ENCODE results near the gene RIC1. TPM values are rescaled to one million over a fixed set of nuclear protein-coding genes. Genes with fewer than 3 reads are reported as not detected.

Gene RIC1
- total and polyA plus RNA-seq, 2 of the 8 experiments (the other 6 are each of a cell fraction or from before 2014, with no cell fraction given), result 10.7 to 24.5 TPM

DNA sequence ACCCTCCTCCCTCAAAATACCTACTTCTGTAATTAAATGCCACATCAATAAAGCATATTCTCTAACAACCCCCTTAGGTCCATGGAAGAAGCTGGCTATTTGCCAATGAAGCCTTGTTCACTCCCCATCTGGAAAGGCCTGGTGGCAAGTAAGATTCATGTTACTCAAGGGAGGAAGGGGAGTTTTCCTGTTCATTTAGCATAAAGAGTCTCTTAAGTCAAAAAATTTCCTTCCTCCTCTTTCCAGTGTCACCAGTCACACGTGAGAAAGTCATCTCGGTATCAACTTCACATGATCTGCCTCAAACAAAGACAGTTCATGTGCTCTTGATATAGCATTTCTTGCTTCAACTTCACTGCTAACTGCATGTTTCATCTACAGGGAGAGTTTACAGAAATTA is 32.7 kb upstream of the RIC1 start:
- no peaks in the 10 kb centered on the region for H3K79me2 ChIP-seq (ENCODE audit: control insufficient read depth in 1 of 2, insufficient read depth in 2 of 2, low read length in 2 of 2)
- H3K18ac ChIP-seq (ENCODE audit: extremely low read depth, low read length), result no peak overlapping the region
- WGBS, 2 experiments (ENCODE audit: extremely low coverage in 1 of 2, insufficient coverage in 1 of 2, insufficient read length in 1 of 2, insufficient replicate concordance in 2 of 2, low coverage in 1 of 2, low lambda C conversion rate in 2 of 2, missing lambda C conversion rate in 1 of 2), result 89% methylated on average over 2 of the region's 2 CpGs; no CpG with 5 or more reads in 1 of the 2 experiments
- no peak overlapping the region for H4K91ac ChIP-seq (replicated peaks; ENCODE audit: insufficient read length, low read length)
- H3K4me2 ChIP-seq (ENCODE audit: insufficient read depth in 1 of 2, low read depth in 2 of 2, low read length in 2 of 2), result no peak overlapping the region
- H2BK5ac ChIP-seq (ENCODE audit: low read depth, low read length), result no peak overlapping the region
- no peaks in the 10 kb centered on the region for H3K23me2 ChIP-seq (ENCODE audit: low read depth, low read length)
- H3K4ac ChIP-seq (replicated peaks; ENCODE audit: insufficient read length, low read depth, low read length), result no peak overlapping the region
- H3K4me3 ChIP-seq (ENCODE audit: extremely low read depth in 1 of 4, insufficient read depth in 2 of 4, low read depth in 3 of 4, low read length in 4 of 4), result no peak overlapping the region
- H3K14ac ChIP-seq (ENCODE audit: insufficient read length), result no peak overlapping the region
- H2AK5ac ChIP-seq (ENCODE audit: low read depth, low read length), result no peak overlapping the region
- FAIRE-seq, result no peak
- no peak overlapping the region for H3K9ac ChIP-seq (replicated peaks in 1 of 4; ENCODE audit: extremely low read depth in 1 of 4, low read depth in 3 of 4, low read length in 3 of 4)
- no peaks in the 10 kb centered on the region for H3K79me1 ChIP-seq (ENCODE audit: low read depth, low read length)
- H2AFZ ChIP-seq (ENCODE audit: low read length), result no peak overlapping the region
- H3K27me3 ChIP-seq (replicated peaks in 1 of 4; ENCODE audit: control insufficient read depth in 3 of 4, extremely low read depth in 1 of 4, insufficient read depth in 3 of 4, low read length in 3 of 4), result no peaks in the 10 kb centered on the region
- H3K23ac ChIP-seq (ENCODE audit: insufficient read length), result no peak overlapping the region
- no peak overlapping the region for H2BK120ac ChIP-seq (replicated peaks; ENCODE audit: low read depth, low read length)
- DNase-seq (ENCODE audit: low read depth in 1 of 2, low spot score in 2 of 2), result no peak
- CTCF ChIA-PET (ENCODE audit: partially characterized antibody), result interaction anchor here (0.7 to 1.5 kb wide), 5 partner anchors 8 to 837 kb away, joined by 3 to 5 read pairs (median 3); partner anchors contain the start of gene CD274
- H3K9me3 ChIP-seq (ENCODE audit: insufficient read depth in 2 of 2, low read depth in 1 of 2, low read length in 1 of 2), result no peaks in the 10 kb centered on the region
- no peak overlapping the region for H3K56ac ChIP-seq (replicated peaks; ENCODE audit: insufficient read length, low read depth, low read length)
- no peaks in the 10 kb centered on the region for H3K4me1 ChIP-seq (replicated peaks in 1 of 4; ENCODE audit: control insufficient read depth in 3 of 4, insufficient read depth in 4 of 4, low read length in 3 of 4)
- no peaks in the 10 kb centered on the region for H3K36me3 ChIP-seq (ENCODE audit: control insufficient read depth in 2 of 4, insufficient read depth in 4 of 4, low read length in 3 of 4)
- no peak overlapping the region for H2BK20ac ChIP-seq (ENCODE audit: low read length)
- no peak overlapping the region for H4K5ac ChIP-seq (ENCODE audit: insufficient read length, low read depth, low read length)
- H2BK15ac ChIP-seq (ENCODE audit: low read length), result no peak overlapping the region
- POLR2A ChIA-PET (ENCODE audit: partially characterized antibody), result no interaction called here
- no peak overlapping the region for H4K8ac ChIP-seq (ENCODE audit: extremely low read depth, insufficient read depth, low read length)
- no peak overlapping the region for H3K27ac ChIP-seq (ENCODE audit: low read depth, low read length)
- no peaks in the 10 kb centered on the region for H4K20me1 ChIP-seq (replicated peaks in 1 of 2; ENCODE audit: control insufficient read depth in 1 of 2, insufficient read depth in 2 of 2, low read length in 2 of 2)
- no peak overlapping the region for H2BK12ac ChIP-seq (ENCODE audit: low read depth, low read length)
- TF ChIP-seq EP300 (IDR thresholded peaks at IDR 0.05; ENCODE audit: borderline replicate concordance in 1 of 2, low read depth in 2 of 2, low read length in 2 of 2), result no peak
- TF ChIP-seq, protein P1, sequence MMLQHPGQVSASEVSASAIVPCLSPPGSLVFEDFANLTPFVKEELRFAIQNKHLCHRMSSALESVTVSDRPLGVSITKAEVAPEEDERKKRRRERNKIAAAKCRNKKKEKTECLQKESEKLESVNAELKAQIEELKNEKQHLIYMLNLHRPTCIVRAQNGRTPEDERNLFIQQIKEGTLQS (IDR thresholded peaks at IDR 0.05; ENCODE audit: insufficient read depth, low read depth, low read length), result no peak
